GM23338 (cell line): Measurements from ENCODE around the gene ODAD2.

Experiments used
- CREB1 ChIP-seq: fragments of 250-450 bp; sonication (Bioruptor Pico); IDR thresholded peaks from 2 replicates; pipeline ENCODE4 v1.5.0; 2020; ENCODE audit warnings: low read depth, mild to moderate bottlenecking, moderate library complexity
- EZH2 ChIP-seq: fragments of 200-600 bp; sonication (generic); IDR thresholded peaks from one replicate; pipeline ENCODE4 v1.8.0; 2017; ENCODE audit warnings: antibody characterized with exemption, mild to moderate bottlenecking, low read depth; ENCODE audit not compliant: unreplicated experiment
- EZH2phosphoT487 ChIP-seq: fragments of 200-600 bp; sonication (generic); IDR thresholded peaks from one replicate; pipeline ENCODE4 v1.8.1; 2018; ENCODE audit warnings: antibody characterized with exemption; ENCODE audit not compliant: unreplicated experiment
- POLR2AphosphoS5 ChIP-seq: IDR thresholded peaks from 2 replicates; pipeline ENCODE4 v1.6.1; 2016; ENCODE audit warnings: antibody characterized with exemption, low read depth
- TF ChIP-seq, protein P1 (sequence below), 2 experiments: fragments of 200-600 bp in 1 of 2; sonication (generic) in 1 of 2; conservative IDR thresholded peaks; 2 replicates each; pipeline versions ENCODE4 v1.5.1 to v1.6.1; 2016 to 2017; ENCODE audit warnings: antibody characterized with exemption in 2 of 2, low read depth in 2 of 2, mild to moderate bottlenecking in 2 of 2, moderate library complexity in 1 of 2
- TF ChIP-seq, protein P2 (sequence below): IDR thresholded peaks from one replicate; pipeline ENCODE4 v1.6.1; 2018; ENCODE audit warnings: antibody characterized with exemption; ENCODE audit not compliant: unreplicated experiment
- TF ChIP-seq, protein P3 (sequence below): IDR thresholded peaks from 2 replicates; pipeline ENCODE4 v1.6.1; 2016; ENCODE audit warnings: antibody characterized with exemption

DNA sequence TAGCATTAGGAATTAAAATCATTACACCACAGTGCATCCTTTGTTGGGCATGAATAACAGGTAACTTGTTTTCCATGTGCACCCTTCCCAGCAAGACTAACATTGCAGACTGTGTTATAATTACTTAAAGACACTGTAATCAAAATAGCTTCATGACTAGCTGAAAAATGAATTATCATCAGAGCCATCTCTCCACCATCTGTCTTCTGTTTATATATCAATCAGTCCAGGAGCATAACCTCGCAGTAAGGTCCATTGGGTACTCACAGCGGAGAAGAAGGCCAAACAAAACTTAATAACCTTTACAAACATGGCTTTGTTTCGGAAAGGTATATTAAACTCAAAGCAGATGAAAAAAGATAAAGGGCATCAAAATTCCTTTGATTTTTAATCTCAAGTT, 90.6 kb downstream of the ODAD2 start:
- TF ChIP-seq, protein P1, sequence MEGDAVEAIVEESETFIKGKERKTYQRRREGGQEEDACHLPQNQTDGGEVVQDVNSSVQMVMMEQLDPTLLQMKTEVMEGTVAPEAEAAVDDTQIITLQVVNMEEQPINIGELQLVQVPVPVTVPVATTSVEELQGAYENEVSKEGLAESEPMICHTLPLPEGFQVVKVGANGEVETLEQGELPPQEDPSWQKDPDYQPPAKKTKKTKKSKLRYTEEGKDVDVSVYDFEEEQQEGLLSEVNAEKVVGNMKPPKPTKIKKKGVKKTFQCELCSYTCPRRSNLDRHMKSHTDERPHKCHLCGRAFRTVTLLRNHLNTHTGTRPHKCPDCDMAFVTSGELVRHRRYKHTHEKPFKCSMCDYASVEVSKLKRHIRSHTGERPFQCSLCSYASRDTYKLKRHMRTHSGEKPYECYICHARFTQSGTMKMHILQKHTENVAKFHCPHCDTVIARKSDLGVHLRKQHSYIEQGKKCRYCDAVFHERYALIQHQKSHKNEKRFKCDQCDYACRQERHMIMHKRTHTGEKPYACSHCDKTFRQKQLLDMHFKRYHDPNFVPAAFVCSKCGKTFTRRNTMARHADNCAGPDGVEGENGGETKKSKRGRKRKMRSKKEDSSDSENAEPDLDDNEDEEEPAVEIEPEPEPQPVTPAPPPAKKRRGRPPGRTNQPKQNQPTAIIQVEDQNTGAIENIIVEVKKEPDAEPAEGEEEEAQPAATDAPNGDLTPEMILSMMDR (conservative IDR thresholded peaks at IDR 0.05; ENCODE audit: low read depth in 2 of 2) = no peak
- TF ChIP-seq CREB1 (CRISPR knock-in tag) (no peak), EZH2 (no peak), EZH2phosphoT487 (no peak), POLR2AphosphoS5 (no peak)
- TF ChIP-seq, protein P2, sequence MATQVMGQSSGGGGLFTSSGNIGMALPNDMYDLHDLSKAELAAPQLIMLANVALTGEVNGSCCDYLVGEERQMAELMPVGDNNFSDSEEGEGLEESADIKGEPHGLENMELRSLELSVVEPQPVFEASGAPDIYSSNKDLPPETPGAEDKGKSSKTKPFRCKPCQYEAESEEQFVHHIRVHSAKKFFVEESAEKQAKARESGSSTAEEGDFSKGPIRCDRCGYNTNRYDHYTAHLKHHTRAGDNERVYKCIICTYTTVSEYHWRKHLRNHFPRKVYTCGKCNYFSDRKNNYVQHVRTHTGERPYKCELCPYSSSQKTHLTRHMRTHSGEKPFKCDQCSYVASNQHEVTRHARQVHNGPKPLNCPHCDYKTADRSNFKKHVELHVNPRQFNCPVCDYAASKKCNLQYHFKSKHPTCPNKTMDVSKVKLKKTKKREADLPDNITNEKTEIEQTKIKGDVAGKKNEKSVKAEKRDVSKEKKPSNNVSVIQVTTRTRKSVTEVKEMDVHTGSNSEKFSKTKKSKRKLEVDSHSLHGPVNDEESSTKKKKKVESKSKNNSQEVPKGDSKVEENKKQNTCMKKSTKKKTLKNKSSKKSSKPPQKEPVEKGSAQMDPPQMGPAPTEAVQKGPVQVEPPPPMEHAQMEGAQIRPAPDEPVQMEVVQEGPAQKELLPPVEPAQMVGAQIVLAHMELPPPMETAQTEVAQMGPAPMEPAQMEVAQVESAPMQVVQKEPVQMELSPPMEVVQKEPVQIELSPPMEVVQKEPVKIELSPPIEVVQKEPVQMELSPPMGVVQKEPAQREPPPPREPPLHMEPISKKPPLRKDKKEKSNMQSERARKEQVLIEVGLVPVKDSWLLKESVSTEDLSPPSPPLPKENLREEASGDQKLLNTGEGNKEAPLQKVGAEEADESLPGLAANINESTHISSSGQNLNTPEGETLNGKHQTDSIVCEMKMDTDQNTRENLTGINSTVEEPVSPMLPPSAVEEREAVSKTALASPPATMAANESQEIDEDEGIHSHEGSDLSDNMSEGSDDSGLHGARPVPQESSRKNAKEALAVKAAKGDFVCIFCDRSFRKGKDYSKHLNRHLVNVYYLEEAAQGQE = no peak
- TF ChIP-seq, protein P3, sequence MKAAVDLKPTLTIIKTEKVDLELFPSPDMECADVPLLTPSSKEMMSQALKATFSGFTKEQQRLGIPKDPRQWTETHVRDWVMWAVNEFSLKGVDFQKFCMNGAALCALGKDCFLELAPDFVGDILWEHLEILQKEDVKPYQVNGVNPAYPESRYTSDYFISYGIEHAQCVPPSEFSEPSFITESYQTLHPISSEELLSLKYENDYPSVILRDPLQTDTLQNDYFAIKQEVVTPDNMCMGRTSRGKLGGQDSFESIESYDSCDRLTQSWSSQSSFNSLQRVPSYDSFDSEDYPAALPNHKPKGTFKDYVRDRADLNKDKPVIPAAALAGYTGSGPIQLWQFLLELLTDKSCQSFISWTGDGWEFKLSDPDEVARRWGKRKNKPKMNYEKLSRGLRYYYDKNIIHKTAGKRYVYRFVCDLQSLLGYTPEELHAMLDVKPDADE = no peak
